Dedifferentiated amniotic fluid mesenchymal stem cell (primary cell): Measurements from ENCODE around the gene WDR43.

Experiments
- DNase-seq: peaks from one replicate; pipeline ENCODE4 v3.0.0-alpha.2; 2016; ENCODE audit errors: extremely low spot score

Gene WDR43

DNA sequence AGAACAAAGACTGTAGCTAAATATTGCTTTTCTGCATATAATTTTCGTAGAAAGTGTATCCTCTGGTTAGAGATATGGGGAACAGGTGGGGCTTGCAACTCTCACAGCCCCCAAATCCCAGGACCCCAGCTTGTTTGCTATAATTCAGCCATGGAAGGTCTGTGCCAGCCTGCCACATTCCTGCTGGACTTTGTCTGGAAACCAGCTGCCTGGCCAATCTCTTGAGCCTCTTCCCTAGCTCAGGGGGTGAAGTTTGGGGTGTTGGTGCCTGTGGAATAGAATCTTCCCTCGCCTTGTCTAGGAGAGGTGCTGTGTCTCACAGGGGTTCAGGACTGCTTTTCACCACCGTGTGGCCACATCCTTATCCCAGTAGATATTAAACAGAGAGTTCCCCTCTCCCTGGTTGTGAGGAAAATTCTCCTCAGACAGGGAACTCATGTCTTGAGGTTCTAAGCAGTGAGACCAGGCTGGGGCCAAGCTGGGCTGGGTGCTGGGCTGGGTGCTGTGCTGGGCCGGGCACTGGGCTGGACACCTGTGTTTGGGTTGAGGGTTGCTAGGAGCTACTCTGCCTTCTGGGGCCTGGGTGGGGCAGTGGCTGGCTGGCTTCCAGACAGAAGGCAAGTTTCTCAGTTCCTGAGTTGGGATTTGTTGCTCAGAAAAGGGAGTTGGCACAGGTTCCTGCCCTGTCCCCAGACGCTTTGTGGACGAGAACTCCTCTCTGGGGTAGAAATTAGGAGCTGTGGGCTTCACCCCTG, 98.9 kb downstream of the WDR43 start:
- no peak for DNase-seq

DNA sequence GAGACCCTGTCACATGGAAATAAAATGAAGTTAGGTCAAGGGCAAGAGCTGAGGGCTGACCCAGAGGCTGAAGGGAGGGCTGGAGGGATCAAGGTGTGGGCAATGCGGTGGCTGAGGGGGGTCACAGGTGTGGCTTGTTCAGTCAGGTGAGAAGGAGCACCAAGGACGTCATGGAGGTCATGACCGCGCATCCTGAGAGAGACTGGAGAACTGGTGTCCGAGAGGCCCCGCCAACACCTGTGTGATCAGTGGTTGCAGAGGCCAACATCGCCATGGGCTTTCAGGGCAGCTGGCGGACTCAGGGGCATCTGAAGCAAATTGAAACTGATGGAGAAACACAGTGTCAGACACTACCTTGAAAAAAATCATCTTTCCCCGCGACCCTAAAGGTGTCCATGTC, 99.6 kb downstream of the WDR43 start:
- DNase-seq = no peak

DNA sequence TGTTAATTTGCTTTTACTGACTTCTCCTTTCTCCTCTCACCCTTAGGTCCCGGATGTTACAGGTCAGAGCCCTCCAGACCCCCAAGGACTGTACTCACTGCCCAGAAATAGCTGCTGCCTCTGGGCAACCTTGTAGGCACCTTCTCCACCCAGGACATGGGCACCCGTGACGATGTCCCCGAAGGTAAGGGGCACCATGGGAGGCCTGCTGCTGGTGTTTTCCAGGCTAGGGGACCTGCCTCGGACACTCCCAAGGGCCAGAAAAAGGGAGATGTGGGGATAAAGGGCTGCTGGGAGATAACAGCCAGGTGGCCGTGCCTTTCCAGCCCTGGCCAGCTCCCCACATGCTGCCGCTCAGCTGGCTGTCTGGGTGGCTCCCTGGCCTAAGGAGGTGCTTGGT, 100.2 kb downstream of the WDR43 start:
- no peak for DNase-seq

DNA sequence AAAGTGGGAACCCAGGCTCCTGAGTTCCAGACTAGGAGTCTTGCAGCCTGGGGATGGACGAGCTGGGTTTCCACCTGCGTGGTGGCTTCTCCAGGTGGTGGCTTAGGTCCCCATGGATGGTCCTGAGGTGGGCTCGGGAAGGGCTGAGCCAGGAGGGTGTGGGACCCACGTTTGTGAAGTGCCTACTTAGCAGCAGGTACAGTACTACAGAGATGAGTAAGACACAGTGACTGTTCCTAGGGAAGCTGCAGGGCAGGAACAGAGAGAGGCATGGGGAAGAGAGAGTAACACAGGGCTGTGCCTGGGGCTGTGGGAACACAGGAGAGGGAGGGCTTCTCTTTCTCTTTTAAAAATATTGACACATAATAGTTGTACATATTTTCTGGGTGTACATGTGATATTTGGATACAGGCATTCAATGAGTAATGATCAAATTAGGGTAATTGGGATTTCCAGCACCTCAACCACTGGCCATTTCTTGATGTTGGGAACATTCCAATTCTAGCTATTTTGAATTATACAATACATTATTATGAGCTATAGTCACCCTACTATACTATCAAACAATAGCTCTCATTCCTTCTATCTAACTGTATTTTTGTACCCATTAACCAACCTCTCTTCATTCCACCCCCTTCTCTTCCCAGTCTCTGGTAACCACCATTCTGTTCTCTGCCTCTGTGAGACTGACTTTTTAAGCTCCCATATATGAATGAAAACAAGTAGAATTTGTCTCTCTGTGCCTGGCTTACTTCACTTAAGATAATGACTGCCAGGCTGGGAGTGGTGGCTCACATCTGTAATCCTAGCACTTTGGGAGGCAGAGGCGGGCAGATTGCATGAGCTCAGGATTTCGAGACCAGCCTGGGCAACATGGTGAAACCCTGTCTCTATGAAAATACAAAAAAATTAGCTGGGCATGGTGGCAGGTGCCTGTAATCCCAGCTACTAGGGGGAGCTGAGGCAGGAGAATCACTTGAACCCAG, 101.6 kb downstream of the WDR43 start:
- no peak for DNase-seq

DNA sequence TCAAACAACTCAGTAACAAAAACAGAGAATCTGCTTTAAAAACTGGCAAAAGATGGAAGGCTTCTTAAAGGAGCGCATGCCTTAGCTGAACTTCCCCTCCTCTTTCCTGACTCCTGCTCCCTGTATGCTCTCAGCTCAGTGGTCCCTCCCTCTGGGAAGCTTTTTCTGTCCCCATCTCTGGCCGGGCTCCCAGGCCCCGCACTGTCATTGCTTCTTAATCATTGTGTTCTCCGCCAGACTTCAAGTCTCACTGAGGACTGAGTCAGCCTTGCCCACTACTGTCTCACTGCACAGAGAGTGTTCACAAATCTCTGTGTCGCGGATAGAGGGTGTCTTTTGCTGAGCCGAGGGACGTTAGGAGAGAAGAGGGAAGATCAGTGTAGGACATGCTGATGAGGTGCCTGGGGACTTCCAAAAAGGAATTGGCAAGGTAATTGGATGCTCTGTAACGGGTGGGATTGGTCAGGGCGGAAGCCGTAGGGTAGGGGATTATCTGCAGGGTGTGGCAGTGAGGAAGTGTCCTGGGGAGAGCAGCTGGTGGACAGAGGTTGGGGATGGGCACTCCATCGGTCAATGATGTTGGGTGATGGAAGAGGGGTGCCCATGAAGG, 102.9 kb downstream of the WDR43 start:
- no peak for DNase-seq
